HG03064 (cell line): ENCODE results near the gene SGCA.

Experiments used
- ATAC-seq: cut with Tn5 transposase; IDR thresholded peaks from one replicate; pipeline ENCODE4 v1.9.1; 2021; ENCODE audit warnings: low read depth; ENCODE audit not compliant: unreplicated experiment

SGCA gene

DNA sequence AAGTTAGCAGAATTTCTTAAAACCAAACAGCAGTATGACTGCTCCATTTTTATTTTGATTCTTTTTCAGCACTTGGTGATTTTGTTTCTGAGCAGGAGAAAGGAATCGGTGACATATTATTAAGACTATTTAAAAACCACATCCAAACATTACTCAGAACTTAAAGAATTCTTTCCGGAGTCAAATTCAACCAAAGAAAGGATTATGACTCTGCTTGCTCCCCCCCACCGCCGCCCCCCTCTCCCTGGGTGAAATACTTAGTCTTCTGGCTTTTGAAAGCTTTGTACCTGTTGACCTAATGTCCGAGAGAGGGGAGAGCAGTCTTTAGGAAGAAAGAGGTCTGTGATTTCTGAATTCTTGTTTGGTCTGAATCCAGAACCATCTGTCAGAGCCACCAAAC, 53.5 kb downstream of the SGCA start:
- ATAC-seq: no peak

DNA sequence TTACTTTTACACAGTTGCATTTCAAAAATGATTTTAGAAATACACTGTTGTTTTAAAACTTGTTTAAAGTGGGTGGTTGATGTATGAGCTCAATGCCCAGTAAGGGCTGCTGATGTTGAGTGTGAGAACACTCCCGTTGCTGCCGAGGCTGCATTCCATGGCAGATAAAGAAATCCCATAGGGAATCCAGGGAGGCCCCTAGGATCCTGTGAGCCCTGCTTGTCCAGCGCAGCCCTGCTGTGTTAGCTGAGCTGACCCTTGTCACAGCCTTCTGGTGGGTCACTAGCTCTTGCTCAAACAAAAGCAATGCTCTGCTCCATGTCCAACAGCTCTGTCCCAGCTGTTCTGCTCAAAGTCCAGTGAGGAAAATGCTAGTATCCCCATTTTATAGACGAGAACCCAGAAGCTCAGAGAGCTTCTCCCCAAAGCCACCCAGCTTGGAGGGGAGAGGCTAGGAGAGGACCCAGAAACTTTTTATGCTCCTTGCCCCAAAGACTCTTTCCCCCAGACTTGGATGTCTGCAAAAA, 54.2 kb downstream of the SGCA start:
- no peak for ATAC-seq

DNA sequence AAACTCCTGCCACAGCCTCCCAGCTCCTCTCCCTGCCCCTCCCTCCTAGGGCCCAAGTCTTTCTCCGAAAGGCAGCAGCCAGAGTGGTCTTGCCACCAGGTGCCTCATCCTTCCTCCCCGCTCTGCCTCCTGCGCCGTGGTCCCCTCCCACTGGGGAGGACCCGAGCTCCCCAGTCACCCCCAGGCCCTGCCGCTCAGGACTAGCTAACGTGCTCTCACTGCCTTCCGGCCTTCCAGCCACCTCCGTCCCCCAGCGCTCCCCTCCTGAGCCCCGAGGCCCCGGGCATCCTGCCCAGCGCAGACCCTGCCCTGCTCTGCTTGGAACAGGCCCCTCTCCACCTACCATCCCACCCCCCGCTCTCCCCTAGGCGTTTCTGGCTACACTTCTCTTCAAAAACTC, 55.0 kb downstream of the SGCA start:
- ATAC-seq: no peak

DNA sequence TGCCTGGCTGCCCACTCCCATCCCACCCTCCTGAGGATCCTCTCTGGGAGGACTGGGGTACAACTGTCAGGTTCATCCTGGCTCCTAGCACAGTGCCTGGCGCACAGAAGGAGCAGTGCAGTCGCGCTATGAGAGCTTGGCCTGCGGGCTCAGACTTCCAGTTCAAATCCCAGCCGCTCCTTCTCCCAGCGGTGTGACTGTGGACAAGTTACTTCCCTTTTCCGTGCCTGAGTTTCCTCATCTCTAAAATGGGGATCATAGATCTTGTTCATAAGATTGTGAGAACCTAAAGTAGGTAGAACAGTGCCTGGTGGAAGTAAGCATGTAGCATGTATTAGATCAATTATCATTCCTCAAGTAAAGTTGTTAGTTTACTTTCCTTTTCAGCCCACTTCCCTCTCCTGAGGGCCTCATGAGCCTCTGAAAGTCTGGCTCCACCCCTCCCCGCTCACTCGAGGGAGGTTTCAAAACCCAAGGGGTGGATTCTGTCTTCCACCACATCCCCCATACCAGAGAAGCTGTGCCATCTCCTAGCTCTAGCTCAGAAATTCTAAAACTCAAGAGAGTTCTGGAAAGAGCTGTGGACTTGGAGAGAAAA, 55.6 kb downstream of the SGCA start:
- no peak for ATAC-seq

DNA sequence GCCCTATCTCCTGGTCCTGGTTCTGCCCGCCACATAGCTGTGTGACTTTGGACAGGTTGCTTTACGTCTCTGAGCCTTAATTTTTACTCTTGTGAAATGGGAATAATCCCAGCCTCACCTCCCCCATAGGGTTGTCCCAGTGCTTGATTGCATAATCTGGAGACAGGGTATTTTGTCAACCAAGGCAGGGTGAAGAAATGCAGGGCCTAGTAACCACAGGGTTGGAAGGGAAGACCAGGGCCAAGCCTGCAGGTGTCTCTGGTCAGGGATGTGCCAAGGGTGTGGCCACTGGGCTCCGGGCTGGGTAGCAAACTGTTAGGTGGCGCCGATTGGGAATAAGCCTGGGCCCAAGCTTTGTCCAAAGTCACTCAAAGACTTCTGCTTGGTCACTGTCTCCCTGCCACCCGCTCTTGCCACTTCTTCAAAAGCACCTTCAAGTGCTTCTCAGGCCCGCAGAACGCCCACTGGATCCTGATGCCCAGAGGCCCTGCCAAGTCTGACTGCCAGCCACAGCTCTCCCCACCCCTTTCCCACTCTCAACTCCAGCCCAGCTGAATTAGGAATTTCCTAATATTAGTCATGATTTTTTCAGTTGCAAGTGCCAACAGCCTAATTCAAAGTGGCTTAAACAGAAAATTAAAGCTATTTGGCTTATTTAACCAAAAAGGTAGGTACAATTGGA, 56.2 kb downstream of the SGCA start:
- no peak for ATAC-seq

DNA sequence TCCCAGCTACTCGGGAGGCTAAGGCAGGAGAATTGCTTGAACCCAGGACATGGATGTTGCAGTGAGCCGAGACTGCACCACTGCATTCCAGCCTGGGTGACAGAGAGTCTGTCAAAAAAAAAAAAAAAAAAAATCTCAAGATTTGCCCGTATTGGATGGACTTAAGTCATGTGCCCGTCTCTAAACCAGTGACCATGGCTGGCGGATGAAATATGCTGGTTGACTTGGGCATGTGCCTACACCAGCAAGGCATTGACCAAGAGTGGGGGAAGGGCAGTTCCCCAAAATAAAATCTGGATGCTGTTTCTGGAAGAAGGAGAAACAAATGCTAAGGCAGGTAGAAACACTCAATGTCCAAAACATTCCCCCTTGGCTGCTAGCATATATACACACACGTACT, 57.1 kb downstream of the SGCA start:
- no peak for ATAC-seq
